ENCODE data around the gene PRKD2. TPM values are rescaled to one million over a fixed set of nuclear protein-coding genes. Genes with fewer than 3 reads are reported as not detected.

PRKD2 gene
- total RNA-seq, 3 donors from 2014 or later: 52.5 to 70.5 (median 62.9) TPM

GRCh38 chr19:46654621-46655152, 62.2 kb downstream of the PRKD2 start:
- TF ChIP-seq CTCF (IDR thresholded peaks at IDR 0.05): no peak
- no peak for ATAC-seq
- no peak overlapping the region for H3K4me3 ChIP-seq
- DNase-seq: no peak
- intact Hi-C loops (cut with DNase I, micrococcal nuclease): no loop called here
- no peaks in the 10 kb centered on the region for H3K9me3 ChIP-seq
- H3K4me1 ChIP-seq (ENCODE audit: low read depth): no peaks in the 10 kb centered on the region
- no peaks in the 10 kb centered on the region for H3K36me3 ChIP-seq (ENCODE audit: low read depth)

GRCh38 chr19:46650445-46650844, 66.5 kb downstream of the PRKD2 start:
- TF ChIP-seq CTCF (IDR thresholded peaks at IDR 0.05): no peak
- intact Hi-C loops (cut with DNase I, micrococcal nuclease): no loop called here
- Histone ChIP-seq H3K4me1 (ENCODE audit: low read depth) (no peaks in the 10 kb centered on the region), H3K36me3 (ENCODE audit: low read depth) (no peaks in the 10 kb centered on the region), H3K4me3 (no peak overlapping the region), H3K9me3 (no peaks in the 10 kb centered on the region)
- DNase-seq: no peak
- ATAC-seq: no peak

- Histone ChIP-seq H3K4me3 (no peak overlapping the region), H3K4me1 (ENCODE audit: low read depth) (no peaks in the 10 kb centered on the region), H3K9me3 (no peaks in the 10 kb centered on the region), H3K36me3 (ENCODE audit: low read depth) (no peaks in the 10 kb centered on the region)
- intact Hi-C loops (cut with DNase I, micrococcal nuclease): no loop called here
- ATAC-seq (no peak), DNase-seq (no peak)
- TF ChIP-seq CTCF (IDR thresholded peaks at IDR 0.05): no peak
Measured at GRCh38 chr19:46648961-46649960, 67.7 kb downstream of the PRKD2 start.

- Histone ChIP-seq H3K4me3 (no peak overlapping the region), H3K9me3 (no peaks in the 10 kb centered on the region), H3K4me1 (ENCODE audit: low read depth) (no peaks in the 10 kb centered on the region), H3K36me3 (ENCODE audit: low read depth) (no peaks in the 10 kb centered on the region)
- ATAC-seq (no peak), DNase-seq (no peak)
- intact Hi-C loops (cut with DNase I, micrococcal nuclease): no loop called here
- TF ChIP-seq CTCF (IDR thresholded peaks at IDR 0.05): no peak
Measured at GRCh38 chr19:46648060-46648960, 68.6 kb downstream of the PRKD2 start.

GRCh38 chr19:46646402-46646801, 70.5 kb downstream of the PRKD2 start:
- TF ChIP-seq CTCF (IDR thresholded peaks at IDR 0.05): no peak
- intact Hi-C loops (cut with DNase I, micrococcal nuclease): no loop called here

More at GRCh38 chr19:46646402-46646801, 70.5 kb downstream of the PRKD2 start:
- ATAC-seq (no peak), DNase-seq (no peak)
- Histone ChIP-seq H3K36me3 (ENCODE audit: low read depth) (no peaks in the 10 kb centered on the region), H3K4me1 (ENCODE audit: low read depth) (no peaks in the 10 kb centered on the region), H3K9me3 (no peaks in the 10 kb centered on the region), H3K4me3 (no peak overlapping the region)

All from mucosa of descending colon (tissue), 3 donors.